ENCODE measurements around the gene SEMA7A.

Gene SEMA7A

GRCh38 chr15:74414603-74415338 lies 19.0 kb downstream of the SEMA7A start:
- no peak for DNase-seq

- DNase-seq: no peak
Observed at GRCh38 chr15:74414081-74414580, 19.6 kb downstream of the SEMA7A start.

DNA sequence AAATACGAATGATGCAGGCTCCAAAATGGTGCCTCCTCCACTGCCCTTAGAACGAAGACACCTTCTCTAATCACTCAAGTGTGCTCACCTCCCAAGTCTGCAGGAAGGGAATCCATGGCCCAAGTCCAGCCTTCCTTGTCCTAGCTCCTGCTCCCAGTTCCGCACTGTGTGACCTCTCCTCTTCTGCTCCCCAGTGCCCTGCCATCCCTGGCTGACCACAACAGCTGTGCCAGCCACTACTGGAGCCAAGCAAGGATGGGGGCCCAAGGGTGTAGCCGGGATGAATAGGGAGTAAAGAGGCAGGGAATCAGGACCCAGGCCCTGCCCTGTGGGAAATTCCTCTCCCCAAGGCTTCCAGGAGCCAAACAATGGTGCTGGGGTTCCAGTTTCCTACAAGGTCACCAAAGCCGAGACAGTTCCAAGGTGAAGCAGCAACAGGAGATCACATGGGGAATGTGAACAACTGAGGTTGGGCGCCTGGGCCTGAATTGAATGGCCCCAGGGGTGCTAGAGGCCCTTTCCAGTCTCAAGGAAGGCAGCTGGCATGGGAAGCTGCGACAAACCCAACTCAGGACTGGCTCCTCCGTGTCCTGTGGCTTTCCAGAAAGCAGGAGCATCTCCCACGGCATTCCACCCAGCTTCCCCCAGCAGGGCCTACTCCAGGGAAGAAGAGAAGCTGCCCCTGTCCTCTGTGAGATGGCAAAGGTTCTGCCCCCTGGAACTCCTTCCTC lies 20.2 kb downstream of the SEMA7A start:
- no peak for DNase-seq

DNA sequence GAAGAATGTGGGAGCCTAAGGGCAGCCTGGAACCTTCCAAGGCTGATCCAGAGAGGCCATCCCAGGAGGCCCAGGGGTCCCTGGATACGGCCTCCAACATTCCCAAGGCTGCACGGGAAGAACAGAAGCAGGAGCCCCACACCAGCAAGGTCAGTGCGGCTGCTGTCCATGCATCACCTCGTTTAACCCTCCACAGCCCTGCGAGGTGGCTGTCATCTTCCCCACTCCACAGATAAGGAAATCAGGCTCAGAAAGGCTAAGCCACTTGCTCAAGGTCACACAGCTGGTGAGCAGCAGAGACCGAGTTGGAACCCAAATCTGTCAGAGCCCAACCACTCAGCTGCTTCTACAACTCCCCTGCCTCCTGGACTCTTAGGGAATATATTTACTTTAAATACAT lies 21.6 kb downstream of the SEMA7A start:
- DNase-seq: no peak

- DNase-seq: no peak
Observed at GRCh38 chr15:74411686-74412085, 22.1 kb downstream of the SEMA7A start.

- no peak for DNase-seq
Observed at GRCh38 chr15:74410502-74410901, 23.3 kb downstream of the SEMA7A start.

GRCh38 chr15:74409225-74409624 lies 24.5 kb downstream of the SEMA7A start:
- no peak for DNase-seq

GRCh38 chr15:74408815-74409214 lies 24.9 kb downstream of the SEMA7A start:
- DNase-seq: no peak

GRCh38 chr15:74408385-74408784 lies 25.4 kb downstream of the SEMA7A start:
- DNase-seq: no peak

DNA sequence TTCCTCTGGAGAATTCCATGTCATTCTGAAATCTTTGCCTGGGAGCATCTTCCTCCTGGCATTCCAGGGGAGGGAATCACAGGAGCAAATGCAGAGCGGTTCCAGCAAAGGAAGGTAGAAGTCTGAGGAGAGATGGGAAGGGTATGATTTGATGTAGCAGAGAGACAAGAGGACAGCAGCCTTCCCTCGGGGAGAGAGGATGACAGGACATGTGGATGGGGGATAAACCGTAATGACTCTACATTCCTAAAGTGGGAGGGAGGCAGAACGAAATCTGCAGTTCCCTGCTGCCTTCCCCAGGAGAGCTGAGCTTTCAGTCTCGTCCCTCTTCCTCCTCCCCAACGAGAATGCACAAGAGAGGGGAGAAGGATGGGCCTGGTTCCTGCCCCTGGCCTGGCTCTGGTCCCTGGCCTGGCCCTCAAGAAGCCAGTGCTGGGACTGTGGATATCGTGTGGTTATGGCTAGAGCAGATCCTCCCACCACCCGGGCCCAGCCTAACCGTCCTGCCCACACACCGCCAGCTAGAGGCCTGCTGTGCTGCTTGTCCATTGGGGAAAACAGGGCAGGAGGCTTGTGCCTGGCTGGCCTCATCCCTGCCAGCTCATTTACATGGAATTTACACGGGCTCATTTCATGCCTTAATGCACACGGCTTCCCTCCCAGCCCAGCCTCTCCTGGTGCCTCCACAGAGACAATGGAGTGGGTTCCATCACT lies 26.6 kb downstream of the SEMA7A start:
- no peak for DNase-seq

GRCh38 chr15:74406517-74406916 lies 27.2 kb downstream of the SEMA7A start:
- no peak for DNase-seq

DNA sequence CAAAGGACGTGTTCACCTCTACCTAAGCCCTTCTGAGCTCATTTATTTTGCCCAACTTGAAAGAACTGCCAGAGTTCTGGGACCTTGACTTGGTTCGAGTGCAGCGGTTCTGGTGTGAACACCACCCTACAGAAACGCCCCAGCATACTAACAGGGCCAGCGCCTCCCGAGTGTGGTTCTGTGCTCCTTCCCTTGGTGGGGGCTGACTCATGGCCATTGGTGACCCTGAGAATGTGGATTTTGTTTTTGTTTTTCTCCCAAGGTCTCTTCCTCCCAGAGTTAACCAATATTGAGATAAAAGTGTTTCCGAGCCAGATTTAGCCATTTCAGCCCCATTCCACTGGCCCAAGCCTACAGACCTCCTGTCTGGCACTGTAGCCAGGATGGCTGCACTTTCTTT lies 27.9 kb downstream of the SEMA7A start:
- DNase-seq: no peak

DNA sequence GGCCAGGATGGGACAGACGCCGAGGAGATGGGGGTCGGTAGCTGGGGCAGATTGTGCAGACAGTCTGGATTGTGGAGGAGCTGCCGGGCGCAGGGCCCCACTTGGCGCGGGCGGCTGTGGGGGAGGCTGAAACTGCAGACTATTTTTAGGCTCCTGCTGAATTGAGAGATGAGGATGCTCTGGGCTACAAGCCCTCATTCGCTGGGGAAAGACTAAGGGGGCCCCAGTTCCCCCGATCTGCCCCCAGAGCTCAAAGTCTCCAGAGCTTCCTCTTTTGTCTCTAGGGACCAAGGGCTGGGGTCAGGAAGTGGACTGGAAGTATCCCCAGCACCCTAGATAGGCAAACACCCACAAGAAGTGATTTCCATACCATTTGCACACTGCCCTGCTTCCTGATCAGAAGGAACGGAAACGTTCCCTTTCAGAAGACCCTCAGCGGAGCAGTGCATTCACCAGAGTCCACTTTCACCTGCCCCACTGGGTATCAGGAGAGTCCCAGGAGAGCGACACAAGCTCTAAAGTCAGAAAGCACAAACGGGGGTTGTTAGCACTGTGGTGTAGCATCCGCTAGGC lies 29.7 kb downstream of the SEMA7A start:
- no peak for DNase-seq

DNA sequence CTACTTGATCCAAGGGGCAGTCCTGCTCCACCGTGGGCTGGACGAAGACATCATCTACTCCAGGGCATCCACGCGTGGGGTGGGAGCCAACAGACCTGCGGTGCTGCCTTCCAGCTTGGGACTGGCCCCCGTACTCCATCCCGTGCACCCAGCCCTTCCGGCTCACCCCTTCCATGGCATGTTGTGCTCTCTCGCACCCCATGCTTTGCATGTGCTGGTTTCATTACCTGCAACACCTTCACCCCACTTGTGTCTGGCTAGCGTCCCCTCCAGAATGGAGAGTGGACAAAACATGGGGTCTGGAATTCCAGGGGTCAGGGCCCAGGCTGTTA lies 30.2 kb downstream of the SEMA7A start:
- DNase-seq: no peak

GRCh38 chr15:74402873-74403587 lies 30.7 kb downstream of the SEMA7A start:
- no peak for DNase-seq

GRCh38 chr15:74402337-74402841 lies 31.4 kb downstream of the SEMA7A start:
- no peak for DNase-seq

GRCh38 chr15:74400915-74401757 lies 32.6 kb downstream of the SEMA7A start:
- no peak for DNase-seq

- no peak for DNase-seq
Observed at GRCh38 chr15:74400313-74400860, 33.4 kb downstream of the SEMA7A start.

DNA sequence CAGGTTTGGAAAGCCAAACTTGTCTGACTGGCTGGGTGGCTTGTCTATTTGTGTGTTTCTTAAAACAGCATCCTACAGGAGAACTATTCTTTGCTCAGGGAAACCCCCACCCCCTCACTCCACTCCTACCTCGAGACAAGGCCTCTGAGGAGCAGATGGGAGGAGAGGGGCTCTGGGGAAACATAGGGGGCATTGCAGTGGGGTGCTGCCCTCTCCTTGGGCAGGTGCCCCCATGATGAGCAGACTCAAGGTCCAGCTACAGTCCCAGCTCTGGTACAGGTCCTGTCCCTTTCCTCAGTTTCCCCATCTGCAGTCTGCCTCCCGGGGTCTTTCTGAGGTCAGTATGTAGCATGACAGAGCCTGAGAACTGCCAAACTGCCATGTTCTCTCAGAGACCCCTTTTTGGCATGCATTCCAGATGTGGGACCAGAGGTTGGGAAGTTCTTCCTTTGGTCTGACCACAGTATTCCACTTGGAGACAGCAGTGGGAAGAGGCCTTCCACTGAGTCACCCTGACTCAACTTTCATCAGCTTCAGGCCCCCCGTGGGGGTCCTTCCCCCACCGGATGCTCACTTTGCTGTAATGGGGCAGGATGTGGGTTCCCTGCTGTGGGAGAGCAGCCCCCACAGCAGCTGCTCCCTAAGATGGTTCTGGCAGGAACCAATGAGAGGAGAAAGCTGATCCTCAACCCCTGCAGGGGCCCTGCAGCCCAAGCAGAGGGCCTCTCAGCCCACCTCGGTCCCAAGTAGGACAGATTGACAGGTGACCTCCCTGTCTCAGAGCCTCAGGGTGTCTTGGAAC lies 34.0 kb downstream of the SEMA7A start:
- DNase-seq: no peak

GRCh38 chr15:74399100-74399499 lies 34.7 kb downstream of the SEMA7A start:
- DNase-seq: no peak

Measured in DMS79 (cell line).